HG02884 (cell line): ENCODE measurements around the gene TBCK.

ENCODE experiments used
- ATAC-seq: cut with Tn5 transposase; IDR thresholded peaks from one replicate; pipeline ENCODE4 v1.9.1; 2021; ENCODE audit warnings: mild to moderate bottlenecking, moderate library complexity; ENCODE audit not compliant: unreplicated experiment

Gene TBCK

GRCh38 chr4:106049490-106049889 is 266.5 kb downstream of the TBCK start:
- ATAC-seq = no peak

GRCh38 chr4:106048250-106048971 is 267.6 kb downstream of the TBCK start:
- no peak for ATAC-seq

DNA sequence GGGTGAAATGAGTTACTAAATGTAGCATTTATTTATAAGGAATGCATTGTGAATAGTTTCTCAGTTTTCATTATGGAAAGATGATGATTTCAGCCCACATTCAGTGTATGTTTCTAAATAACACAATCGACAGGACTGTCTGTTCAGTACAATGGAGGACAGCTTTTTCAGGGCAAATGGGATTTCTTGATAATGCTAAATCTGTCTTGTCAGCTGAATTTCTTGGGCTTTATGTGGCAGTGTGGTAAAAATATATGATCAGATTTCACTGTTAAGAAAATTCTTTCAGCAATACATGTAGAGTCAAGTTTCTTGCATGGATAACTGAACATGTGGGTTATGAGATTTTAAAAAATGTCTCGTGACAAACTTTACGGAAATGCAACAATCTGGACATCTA is 269.9 kb downstream of the TBCK start:
- ATAC-seq = no peak

DNA sequence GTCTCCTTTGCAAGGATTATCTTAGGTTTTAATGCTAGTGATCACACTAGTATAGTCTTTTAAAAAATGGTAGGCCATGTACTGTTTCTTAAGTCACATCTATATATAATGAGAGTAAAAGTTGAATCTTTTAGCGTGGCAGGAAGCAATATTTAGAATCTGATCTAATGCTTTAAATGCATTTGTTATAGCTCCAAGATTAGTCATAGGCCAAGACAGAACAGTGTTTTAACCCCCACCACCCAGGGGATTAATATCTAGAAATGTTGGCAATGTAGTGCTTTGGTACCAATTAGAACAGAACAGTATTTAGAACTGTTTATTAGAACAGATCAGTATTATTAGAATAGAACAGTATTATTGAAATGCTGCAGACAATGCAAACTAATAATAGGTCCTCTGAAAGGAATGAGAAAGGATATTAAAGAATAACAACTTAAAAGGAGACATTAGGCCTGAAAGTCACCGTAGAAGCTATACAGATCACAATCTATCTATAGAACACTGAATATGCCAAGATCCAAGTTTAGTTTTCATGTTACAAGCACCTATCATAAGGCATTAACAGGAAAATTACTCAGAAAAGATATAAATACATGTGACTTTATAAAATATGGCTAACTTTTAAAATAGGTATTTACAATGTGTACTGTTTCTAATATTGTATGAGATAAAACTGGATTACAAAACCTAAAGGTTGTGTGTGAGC is 274.6 kb downstream of the TBCK start:
- ATAC-seq = no peak

- no peak for ATAC-seq
These were observed 276.2 kb downstream of the TBCK start for GRCh38 chr4:106039796-106040195.

- no peak for ATAC-seq
These were observed 277.1 kb downstream of the TBCK start for GRCh38 chr4:106038908-106039307.

- ATAC-seq = no peak
These were observed 278.0 kb downstream of the TBCK start for GRCh38 chr4:106038012-106038411.

DNA sequence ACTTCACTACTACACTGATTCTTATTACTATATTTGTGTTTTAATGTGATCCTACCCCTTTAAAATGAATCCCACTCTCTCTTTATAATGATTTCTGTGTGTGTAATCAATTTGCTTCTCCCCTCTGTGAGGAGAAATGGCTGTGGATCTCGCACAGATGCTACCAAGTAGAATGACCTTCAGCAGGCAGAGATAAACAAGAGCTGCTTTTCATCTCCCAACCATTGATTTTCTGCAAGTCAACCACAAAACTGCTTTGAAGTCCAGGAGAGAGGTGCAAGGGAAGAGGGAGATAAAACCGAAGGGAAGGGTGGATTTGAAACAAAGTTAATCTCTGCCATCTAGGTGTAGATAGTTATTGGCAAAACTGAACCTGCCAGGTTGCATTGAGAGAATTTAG is 279.2 kb downstream of the TBCK start:
- no peak for ATAC-seq

- no peak for ATAC-seq
These were observed 279.7 kb downstream of the TBCK start for GRCh38 chr4:106036334-106036733.

GRCh38 chr4:106035204-106035603 is 280.8 kb downstream of the TBCK start:
- no peak for ATAC-seq

- no peak for ATAC-seq
These were observed 281.3 kb downstream of the TBCK start for GRCh38 chr4:106034751-106035150.

- ATAC-seq = no peak
These were observed 281.8 kb downstream of the TBCK start for GRCh38 chr4:106034220-106034619.

- ATAC-seq = no peak
These were observed 282.5 kb downstream of the TBCK start for GRCh38 chr4:106033469-106033868.

DNA sequence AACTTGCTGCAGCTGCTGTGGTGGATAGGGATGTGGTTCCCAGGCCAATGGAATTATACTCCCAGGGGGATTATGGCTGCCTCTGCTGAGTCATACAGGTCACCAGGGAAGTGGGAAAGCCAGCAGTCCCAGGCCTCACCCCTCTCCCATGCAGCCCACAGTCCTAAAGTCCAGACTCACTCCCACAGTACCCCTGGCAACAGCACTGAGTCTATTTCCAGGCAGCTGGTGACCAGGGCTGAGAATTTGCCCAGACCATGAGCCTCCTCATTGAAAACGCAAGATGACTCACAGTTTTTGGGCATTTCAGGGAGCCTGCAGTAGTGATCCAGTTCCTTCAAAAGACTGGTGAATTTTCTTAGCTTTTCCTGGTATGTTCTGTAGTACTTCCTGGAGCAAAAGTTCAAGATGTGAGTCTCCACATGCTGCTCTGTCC is 283.1 kb downstream of the TBCK start:
- no peak for ATAC-seq

- no peak for ATAC-seq
These were observed 293.6 kb downstream of the TBCK start for GRCh38 chr4:106022454-106022853.

DNA sequence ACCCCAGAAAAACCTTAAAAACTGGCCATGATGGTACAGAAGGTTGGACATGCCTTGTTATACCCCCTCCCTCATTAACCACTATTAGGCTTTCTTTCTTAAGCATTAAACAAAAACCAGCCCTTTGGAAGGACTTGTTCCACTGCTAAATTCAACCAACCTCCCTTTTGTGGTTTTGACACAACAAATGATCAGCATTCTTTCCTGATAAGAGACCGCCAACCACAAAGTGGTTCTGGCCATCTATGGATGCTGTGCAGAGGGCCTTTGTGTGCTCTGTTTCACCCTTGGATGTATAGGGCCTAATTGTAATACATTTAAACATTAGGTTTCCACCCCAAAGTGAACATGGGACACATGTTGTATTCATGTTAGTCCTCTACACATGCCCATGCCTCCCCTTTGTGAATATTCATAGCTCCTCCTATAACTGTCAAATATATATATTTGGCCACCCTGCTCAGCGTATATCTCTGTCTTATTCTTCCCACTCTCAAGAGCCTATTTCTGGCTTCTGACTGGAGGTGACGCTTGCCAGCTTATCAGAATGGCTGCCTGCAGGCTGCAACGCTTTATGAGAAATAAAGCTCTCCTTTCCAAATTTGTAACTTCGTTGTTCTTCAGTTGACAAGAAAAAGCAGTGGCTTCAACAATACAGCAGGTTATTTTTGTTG is 294.1 kb downstream of the TBCK start:
- no peak for ATAC-seq

DNA sequence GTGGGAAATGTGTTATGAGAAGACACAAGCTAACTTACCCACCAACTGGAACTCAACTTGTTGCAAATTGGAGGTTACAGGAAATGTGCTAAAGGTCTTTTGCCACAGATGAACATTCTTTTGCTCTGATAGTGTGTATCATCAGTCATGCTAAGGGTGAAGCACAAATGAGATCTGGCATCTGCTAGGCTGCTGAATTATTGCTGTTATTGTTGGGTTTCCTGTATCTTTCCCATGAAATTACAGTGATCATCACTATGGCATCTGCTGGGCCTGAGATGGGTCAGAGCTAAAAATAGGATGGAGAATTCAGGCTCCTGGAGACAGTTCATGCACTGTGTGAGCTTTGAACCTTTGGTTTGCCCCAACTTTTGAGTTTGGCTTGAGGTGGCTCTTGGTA is 296.2 kb downstream of the TBCK start:
- no peak for ATAC-seq

- ATAC-seq = no peak
These were observed 298.0 kb downstream of the TBCK start for GRCh38 chr4:106017975-106018374.

DNA sequence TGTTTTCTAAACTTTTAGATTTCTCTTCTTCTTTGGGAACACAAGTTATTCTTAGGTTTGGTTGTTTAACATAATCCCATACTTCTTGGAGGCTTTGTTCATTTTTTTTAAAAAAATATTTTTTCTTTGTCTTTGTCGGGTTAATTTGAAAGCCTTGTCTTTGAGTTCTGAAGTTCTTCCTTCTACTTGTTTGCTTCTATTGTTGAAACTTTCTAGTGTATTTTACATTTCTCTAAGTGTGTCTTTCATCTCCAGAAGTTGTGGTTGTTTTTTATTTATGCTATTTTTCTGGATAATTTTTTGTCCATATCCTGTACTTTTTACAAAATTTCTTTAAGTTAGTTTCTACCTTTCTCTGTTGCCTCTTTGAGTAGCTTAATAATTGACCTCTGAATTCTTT is 304.6 kb downstream of the TBCK start:
- ATAC-seq = no peak

DNA sequence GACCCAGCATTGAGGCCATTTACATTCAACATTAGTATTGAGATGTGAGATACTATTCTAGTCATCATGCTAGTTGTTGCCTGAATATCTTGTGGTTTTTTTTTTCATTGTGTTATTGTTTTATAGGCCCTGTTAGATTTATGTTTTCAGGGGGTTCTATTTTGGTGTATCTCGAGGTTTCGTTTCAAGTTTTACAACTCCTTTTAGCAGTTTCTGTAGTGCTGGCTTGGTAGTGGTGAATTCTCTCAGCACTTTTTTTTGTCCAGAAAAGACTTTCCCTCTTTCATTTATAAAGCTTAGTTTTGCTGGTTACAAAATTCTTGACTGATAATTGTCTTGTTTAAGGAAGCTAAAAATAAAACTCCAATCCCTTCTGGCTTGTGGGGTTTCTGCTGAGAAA is 305.2 kb downstream of the TBCK start:
- no peak for ATAC-seq

DNA sequence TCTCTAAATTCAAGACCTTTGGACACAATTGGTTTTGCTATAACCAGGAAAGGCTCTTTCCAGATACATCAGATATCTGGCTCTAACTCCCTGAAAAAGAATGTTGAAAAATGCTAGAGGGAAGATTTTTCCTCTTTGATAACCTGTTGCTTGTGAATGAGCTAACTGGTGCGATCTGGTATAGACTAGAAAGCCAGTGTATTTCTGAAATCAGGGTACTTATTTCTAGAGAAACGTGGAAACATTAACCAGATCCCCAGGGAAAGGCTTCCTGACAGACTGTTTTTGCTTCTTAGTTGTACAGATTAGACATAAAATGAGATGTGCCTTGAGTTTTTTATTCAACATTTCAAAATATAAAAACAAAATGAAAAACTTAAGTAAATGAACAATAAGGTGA is 313.0 kb downstream of the TBCK start:
- ATAC-seq = no peak
